ENCODE results near the gene MAPK11. TPM values are rescaled to one million over a fixed set of nuclear protein-coding genes. Genes with fewer than 3 reads are reported as not detected.
A peak's percentile ranks its signal among the peaks of the same experiment; 100 is the strongest.

Gene MAPK11
- total RNA-seq, 1 experiment from 2014 or later: 6.1 TPM

DNA sequence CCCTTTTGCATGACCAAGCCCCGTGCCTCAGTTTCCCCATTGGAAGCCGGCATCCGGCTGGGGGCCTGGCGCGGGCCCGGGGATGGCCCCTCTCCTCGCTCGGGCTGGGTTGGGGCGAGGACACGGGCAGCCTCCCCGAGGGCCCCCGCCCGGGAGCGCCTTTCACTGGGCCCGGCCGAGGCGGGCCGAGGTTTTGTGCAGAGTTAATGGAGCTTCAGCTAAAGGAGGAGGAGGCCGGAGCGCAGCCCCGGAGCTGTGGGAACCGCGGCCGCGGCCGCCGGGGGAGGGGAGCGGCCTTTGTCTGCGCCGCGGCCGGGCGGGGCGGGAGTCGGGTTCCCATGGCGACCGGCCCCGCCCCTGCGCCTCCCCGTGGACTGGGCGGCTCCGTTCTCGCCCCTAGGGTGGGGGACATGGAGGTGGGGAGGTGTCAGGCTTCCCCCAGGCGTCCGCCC, 1.4 kb upstream of the MAPK11 start:
- in situ Hi-C loops (cut with HindIII; ENCODE audit: low pct_unique_long_range_greater_than_20kb, low sequenced_read_pairs): no loop called here
- DNase-seq (ENCODE audit: low read depth, low spot score): peak; percentile 52

GRCh38 chr22:50270666-50271394, 650 bp upstream of the MAPK11 start:
- in situ Hi-C loops (cut with HindIII; ENCODE audit: low pct_unique_long_range_greater_than_20kb, low sequenced_read_pairs): no loop called here
- peak; percentile 26 for DNase-seq (ENCODE audit: low read depth, low spot score)

- DNase-seq (ENCODE audit: low read depth, low spot score): no peak
- in situ Hi-C loops (cut with HindIII; ENCODE audit: low pct_unique_long_range_greater_than_20kb, low sequenced_read_pairs): no loop called here
Observed at GRCh38 chr22:50269573-50269969, 609 bp downstream of the MAPK11 start.

GRCh38 chr22:50268655-50269113, 1.5 kb downstream of the MAPK11 start:
- DNase-seq (ENCODE audit: low read depth, low spot score): no peak
- in situ Hi-C loops (cut with HindIII; ENCODE audit: low pct_unique_long_range_greater_than_20kb, low sequenced_read_pairs): no loop called here

DNA sequence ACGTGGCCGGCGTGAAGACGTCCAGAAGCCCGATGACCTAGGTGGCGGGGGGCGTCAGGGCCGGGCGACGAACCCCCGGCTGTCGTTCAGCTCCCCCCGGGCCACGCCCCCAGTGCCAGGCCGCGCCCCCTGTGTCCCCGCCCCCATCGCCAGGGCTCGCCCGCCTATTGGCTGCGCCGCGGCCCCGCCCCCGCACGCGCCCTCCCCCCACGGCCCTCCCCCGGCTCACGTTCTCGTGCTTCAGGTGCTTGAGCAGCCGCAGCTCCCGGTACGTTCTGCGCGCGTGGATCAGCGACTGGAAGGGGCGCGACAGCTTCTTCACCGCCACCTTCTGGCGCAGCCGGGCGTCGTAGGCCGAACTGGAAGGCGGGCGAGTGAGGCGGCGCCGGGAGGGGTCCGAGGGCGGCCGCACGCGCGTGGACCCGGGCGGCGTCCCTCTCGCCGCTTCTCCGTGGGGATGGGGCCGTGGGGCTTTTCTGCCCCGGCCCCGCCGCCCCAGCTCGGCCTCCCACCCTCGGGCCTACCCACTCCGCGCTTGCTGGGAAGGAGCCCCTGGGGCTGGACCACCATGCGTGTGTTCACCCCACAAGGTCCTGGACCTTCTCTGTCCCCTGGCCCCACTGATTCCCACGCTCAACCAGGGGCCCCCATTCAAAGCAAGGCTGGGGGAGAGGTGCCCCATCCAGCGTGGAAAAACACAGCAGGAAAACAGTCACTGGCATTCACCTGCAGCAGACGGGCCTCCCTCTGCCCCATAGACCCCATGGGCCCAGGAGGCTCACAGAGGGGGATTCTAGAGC, 2.4 kb downstream of the MAPK11 start:
- in situ Hi-C loops (cut with HindIII; ENCODE audit: low pct_unique_long_range_greater_than_20kb, low sequenced_read_pairs): no loop called here
- peak; percentile 45 for DNase-seq (ENCODE audit: low read depth, low spot score)

DNA sequence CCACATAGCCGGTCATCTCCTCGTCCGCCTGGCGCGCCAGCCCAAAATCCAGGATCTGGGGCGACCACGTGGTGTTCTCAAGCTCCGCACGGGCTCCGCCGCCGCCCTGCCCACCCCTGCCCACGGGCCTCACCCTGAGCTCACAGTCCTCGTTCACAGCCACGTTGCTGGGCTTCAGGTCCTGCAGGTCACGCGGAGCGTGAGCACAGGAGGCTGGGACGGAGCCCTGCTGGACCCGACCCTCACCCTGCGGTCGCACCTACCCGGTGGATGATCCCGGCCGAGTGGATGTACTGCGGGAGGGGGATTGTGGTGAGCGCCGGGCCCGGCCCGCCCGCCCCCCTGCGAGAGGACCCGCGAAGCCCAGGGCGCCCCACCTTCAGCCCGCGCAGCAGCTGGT, 3.2 kb downstream of the MAPK11 start:
- DNase-seq (ENCODE audit: low read depth, low spot score): no peak
- in situ Hi-C loops (cut with HindIII; ENCODE audit: low pct_unique_long_range_greater_than_20kb, low sequenced_read_pairs): no loop called here

DNA sequence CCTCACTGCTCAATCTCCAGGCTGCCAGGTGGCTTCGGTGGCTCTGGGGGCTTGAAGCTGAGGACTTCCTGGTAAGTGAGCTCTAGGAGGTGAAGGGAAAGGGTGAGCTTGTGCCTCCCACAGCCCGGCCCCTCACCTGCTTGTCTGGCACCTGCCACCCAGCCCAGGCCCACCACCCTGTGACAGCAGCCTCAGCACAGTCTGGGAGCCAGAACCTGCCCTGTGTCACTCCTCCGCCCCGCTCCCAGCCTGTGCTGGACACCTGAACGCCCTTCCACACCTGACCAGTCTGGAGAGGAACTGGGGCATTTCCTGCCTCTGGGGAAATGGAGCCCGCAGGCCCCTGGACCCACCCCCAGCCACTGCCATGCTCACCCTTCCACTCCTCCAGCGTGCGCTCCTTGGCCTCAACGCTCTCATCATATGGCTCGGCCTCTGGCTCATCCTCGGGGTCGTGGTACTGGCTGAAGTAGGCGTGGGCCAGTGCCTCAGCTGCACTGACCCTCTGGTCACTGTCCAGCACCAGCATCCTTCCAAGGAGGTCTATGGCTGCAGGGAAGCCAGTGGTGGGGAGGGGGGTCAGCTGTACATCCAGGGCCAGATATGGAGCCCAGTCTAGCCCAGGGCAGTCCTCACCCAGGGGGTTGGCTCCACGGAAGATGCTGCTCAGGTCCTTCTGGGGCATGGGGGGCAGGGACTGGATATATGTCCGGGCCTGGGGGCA, 5.1 kb downstream of the MAPK11 start:
- in situ Hi-C loops (cut with HindIII; ENCODE audit: low pct_unique_long_range_greater_than_20kb, low sequenced_read_pairs): no loop called here
- no peak for DNase-seq (ENCODE audit: low read depth, low spot score)

DNA sequence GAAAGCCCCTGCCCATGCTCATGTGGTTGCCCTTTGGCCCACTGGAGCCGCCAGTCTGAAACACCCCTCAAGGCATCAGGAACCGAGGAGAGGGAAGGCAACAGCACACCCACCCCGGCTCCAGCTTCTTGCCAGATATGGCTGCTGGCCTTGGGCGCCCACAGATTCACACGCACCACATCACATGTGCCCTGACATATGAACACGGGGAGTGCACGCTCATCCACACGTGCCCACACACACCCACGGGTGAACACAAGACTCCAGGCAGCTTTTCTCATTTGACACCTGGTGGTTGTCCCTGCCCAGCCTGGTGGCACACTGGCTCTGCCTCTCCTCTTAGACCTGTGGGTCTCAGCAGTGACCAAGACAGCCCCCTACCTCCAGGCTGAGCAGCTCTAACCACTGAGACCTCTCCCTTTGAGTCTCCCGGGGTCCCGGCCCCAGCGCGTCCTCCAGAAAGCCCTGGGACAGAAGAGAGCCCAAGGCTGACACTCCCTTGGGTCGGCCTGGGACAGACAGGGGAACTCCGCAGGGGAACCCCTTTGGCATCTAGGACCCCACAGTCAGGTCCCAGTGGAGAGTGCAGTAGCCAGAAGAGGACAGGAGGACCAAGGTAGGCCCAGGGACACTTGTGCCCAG, 6.0 kb downstream of the MAPK11 start:
- DNase-seq (ENCODE audit: low read depth, low spot score): no peak
- in situ Hi-C loops (cut with HindIII; ENCODE audit: low pct_unique_long_range_greater_than_20kb, low sequenced_read_pairs): no loop called here

DNA sequence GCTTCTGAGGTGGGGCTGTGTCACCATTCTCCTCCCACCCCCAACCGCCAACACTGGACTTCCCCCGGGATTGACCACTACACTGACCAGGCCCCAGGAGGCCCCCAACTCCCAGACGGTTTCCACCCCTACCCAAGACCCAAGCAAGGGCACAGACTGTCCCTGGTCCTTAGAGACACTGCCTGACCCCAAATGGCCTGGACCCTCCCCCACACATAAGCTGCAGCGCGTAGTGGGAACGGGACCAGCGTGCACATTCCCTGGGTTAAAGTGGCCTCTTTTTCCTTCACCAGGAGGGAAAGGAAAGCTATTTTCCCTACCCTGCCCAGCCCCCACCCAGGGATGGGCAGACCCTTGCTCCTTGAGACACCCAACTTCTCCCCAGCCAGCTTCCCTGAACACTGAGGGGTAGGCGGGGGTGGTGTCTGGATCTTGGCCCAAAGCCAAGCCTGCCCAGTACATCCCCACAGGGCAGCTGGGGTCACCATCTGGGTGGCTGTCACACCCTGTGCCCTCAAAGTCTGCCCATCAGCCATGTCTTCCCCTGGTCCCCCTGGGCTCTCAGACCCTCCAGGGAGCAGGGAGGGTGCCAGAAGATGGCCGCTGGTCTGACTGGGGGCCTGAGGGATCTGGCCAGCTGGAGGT, 7.1 kb downstream of the MAPK11 start:
- in situ Hi-C loops (cut with HindIII; ENCODE audit: low pct_unique_long_range_greater_than_20kb, low sequenced_read_pairs): no loop called here
- DNase-seq (ENCODE audit: low read depth, low spot score): no peak

GRCh38 chr22:50262460-50262911, 7.7 kb downstream of the MAPK11 start:
- in situ Hi-C loops (cut with HindIII; ENCODE audit: low pct_unique_long_range_greater_than_20kb, low sequenced_read_pairs): no loop called here
- DNase-seq (ENCODE audit: low read depth, low spot score): no peak

GRCh38 chr22:50261615-50262459, 8.3 kb downstream of the MAPK11 start, which contains the start of gene MAPK12:
TSS of gene MAPK12 (minus strand) at chr22:50261683. CDS start at chr22:50261509, 174 bp downstream.
- in situ Hi-C loops (cut with HindIII; ENCODE audit: low pct_unique_long_range_greater_than_20kb, low sequenced_read_pairs): no loop called here
- DNase-seq (ENCODE audit: low read depth, low spot score): no peak

DNA sequence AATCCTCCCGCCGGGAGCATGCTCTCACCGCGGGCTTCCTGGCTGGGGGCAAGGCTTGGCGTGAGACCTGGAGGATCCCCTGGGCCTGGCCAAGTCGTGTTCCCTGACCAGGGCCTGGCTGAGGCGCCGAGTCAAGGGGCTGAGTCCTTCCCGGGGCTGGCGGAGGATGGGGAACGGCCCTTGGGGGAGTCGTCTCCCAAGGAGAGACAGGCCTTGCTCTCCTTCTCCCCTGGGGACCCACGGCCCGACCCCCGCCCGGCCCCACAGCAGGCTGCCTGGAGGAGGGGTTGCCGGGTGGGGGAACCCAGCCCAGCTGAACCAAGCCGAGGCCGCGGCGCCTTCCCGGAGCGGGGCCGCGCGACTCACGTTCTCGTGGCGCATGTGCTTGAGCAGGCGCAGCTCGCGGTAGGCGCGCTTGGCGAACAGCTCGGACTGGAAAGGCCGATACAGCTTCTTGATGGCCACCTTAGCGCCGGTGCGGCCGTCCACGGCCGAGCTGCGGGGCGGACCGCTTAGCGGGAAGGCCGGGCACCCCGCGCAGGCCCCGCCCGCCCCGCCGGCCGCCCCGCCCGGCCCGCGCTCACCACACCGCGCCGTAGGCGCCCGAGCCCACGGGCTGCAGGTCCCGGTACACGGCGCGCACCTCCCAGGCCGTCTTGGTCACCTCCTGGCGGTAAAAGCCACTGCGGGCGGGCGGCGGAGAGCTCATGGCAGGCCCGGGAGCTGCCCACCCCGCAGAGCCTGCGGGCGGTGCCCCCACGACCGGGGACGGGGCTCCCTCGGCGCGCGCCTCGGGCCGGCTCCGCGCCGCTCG, 9.2 kb downstream of the MAPK11 start:
- no peak for DNase-seq (ENCODE audit: low read depth, low spot score)
- in situ Hi-C loops (cut with HindIII; ENCODE audit: low pct_unique_long_range_greater_than_20kb, low sequenced_read_pairs): no loop called here

DNA sequence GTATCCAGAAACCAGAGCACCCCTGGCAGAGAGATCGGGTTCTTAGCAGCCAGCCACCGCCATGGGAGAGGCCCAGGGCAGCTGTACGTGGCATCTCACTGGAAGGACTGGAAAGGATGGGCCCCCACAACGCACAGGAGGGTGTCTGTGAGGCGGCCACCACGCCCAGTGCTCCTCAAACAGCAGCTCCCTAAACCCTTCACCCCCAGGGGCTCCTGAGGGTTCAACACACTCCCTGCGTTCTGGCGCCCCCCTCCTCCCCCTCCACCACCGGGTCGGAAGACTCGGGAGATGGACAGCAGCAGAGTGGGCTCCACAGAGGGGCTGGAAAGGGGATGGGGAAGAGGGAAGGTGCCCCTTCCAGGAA, 9.8 kb downstream of the MAPK11 start:
- in situ Hi-C loops (cut with HindIII; ENCODE audit: low pct_unique_long_range_greater_than_20kb, low sequenced_read_pairs): no loop called here
- DNase-seq (ENCODE audit: low read depth, low spot score): no peak

DNA sequence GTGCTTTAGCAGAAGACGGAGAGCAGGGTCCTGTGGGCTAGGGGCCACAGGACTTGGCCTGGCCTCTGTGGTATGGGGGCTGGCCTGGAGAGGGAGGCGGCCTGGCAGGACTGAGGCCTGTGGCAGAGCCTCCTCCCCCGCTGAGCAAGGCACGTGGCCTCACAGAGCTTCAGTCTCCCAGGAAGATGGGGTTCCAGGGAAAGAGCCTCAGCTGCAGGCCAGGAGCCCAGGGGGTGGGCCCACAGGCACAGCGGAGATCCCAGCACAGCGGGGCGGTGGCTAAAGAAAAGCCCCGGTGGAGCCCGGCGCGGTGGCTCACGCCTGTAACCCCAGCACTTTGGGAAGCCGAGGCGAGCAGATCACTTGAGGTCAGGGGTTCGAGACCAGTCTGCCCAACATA, 10.9 kb downstream of the MAPK11 start:
- in situ Hi-C loops (cut with HindIII; ENCODE audit: low pct_unique_long_range_greater_than_20kb, low sequenced_read_pairs): no loop called here
- DNase-seq (ENCODE audit: low read depth, low spot score): no peak

- no peak for DNase-seq (ENCODE audit: low read depth, low spot score)
- in situ Hi-C loops (cut with HindIII; ENCODE audit: low pct_unique_long_range_greater_than_20kb, low sequenced_read_pairs): no loop called here
Observed at GRCh38 chr22:50258361-50259292, 11.6 kb downstream of the MAPK11 start.
